PC-3 (cell line): ENCODE data around the gene FFAR1. TPM values are rescaled to one million over a fixed set of nuclear protein-coding genes. Genes with fewer than 3 reads are reported as not detected.
A peak's percentile ranks its signal among the peaks of the same experiment; 100 is the strongest.

ENCODE experiments used
- ATAC-seq: fragments of 200-7000 bp; cut with Tn5 transposase; 2 replicates; pipeline ENCODE4 v1.9.1; 2020; ENCODE audit warnings: mild to moderate bottlenecking, moderate library complexity
- BruUV-seq: library from RNA; stranded (reverse); fragments of 400-500 nt; replicated peaks from 2 replicates; lab custom pipeline; 2021; lab: Mats Ljungman, UMichigan
- CTCF ChIA-PET: fragments of 300-600 bp; sonication (Branson Sonifier 250); formaldehyde crosslinking; loops from one replicate; lab custom pipeline; 2022; ENCODE audit warnings: antibody characterized with exemption; lab: Charles Lee
- POLR2A ChIA-PET: fragments of 300-600 bp; sonication (Branson Sonifier 250); formaldehyde crosslinking; loops from one replicate; lab custom pipeline; 2022; ENCODE audit warnings: antibody characterized with exemption; ENCODE audit not compliant: unreplicated experiment; lab: Charles Lee
- DNase-seq: peaks from one replicate; pipeline ENCODE4 v3.0.0-alpha.2; 2015
- H2AFZ ChIP-seq: fragments of 300-600 bp; sonication (generic); 2 replicates; pipeline ENCODE4 v1.6.0; 2016; ENCODE audit warnings: antibody characterized with exemption, low read length
- H3F3A ChIP-seq: fragments of 300-600 bp; sonication (generic); one replicate; pipeline ENCODE4 v1.6.0; 2017; ENCODE audit warnings: antibody characterized with exemption, low read length, control low read depth, mild to moderate bottlenecking; ENCODE audit not compliant: unreplicated experiment
- H3K27ac ChIP-seq: fragments of 300-600 bp; sonication (generic); 2 replicates; pipeline ENCODE4 v1.5.1; 2016; ENCODE audit warnings: mild to moderate bottlenecking, low read length
- H3K27me3 ChIP-seq: fragments of 300-600 bp; sonication (generic); 2 replicates; pipeline ENCODE4 v1.6.1; 2016; ENCODE audit warnings: low read length, mixed read lengths
- H3K36me3 ChIP-seq: fragments of 300-600 bp; sonication (generic); 2 replicates; pipeline ENCODE4 v1.6.1; 2016; ENCODE audit warnings: low read depth, mixed run types, low read length, mixed read lengths
- H3K4me1 ChIP-seq: fragments of 300-600 bp; sonication (generic); 2 replicates; pipeline ENCODE4 v1.5.1; 2016; ENCODE audit warnings: low read length; ENCODE audit not compliant: insufficient read depth
- H3K4me2 ChIP-seq: fragments of 300-600 bp; sonication (generic); 2 replicates; pipeline ENCODE4 v1.6.0; 2016; ENCODE audit warnings: low read length
- H3K4me3 ChIP-seq: fragments of 300-600 bp; sonication (generic); 2 replicates; pipeline ENCODE4 v1.5.1; 2016; ENCODE audit warnings: mild to moderate bottlenecking, low read length, mixed read lengths
- H3K79me2 ChIP-seq: fragments of 300-600 bp; sonication (generic); 2 replicates; pipeline ENCODE4 v1.6.1; 2017; ENCODE audit warnings: low read length, mixed read lengths
- H3K9ac ChIP-seq: fragments of 300-600 bp; sonication (generic); 2 replicates; pipeline ENCODE4 v1.6.0; 2016; ENCODE audit warnings: mild to moderate bottlenecking, low read length
- H3K9me2 ChIP-seq: fragments of 300-600 bp; sonication (generic); replicated peaks from 2 replicates; pipeline ENCODE4 v1.6.1; 2016; ENCODE audit warnings: mixed run types, low read length, mixed read lengths
- H3K9me3 ChIP-seq: fragments of 300-600 bp; sonication (generic); 2 replicates; pipeline ENCODE4 v1.6.1; 2016; ENCODE audit warnings: low read length, mixed read lengths
- H4K20me1 ChIP-seq: fragments of 300-600 bp; sonication (generic); 2 replicates; pipeline ENCODE4 v1.6.1; 2016; ENCODE audit warnings: low read length, mixed read lengths
- CTCF ChIP-seq: fragments of 300-600 bp; sonication (generic); conservative IDR thresholded peaks from 2 replicates; pipeline ENCODE4 v1.5.1; 2017; ENCODE audit warnings: antibody characterized with exemption, low read depth, mild to moderate bottlenecking, low read length
- EZH2 ChIP-seq: fragments of 300-600 bp; sonication (generic); IDR thresholded peaks from one replicate; pipeline ENCODE4 v1.6.1; 2017; ENCODE audit warnings: antibody characterized with exemption, mild to moderate bottlenecking, low read length; ENCODE audit not compliant: unreplicated experiment
- EZH2phosphoT487 ChIP-seq: fragments of 300-600 bp; sonication (generic); IDR thresholded peaks from 2 replicates; pipeline ENCODE4 v1.6.1; 2018; ENCODE audit warnings: mild to moderate bottlenecking, antibody characterized with exemption, low read length, borderline replicate concordance
- intact Hi-C: fragments of 100-400 bp; cut with micrococcal nuclease; formaldehyde crosslinking; loops from 2 replicates; pipeline ENCODE4 v1.9.0; 2023
- total RNA-seq: library from RNA; depleted of rRNA; stranded (reverse); fragments of >200 nt; gene quantifications from 2 replicates; pipeline ENCODE4 v1.2.3, GENCODE V29; 2014

The FFAR1 gene
- total RNA-seq, 1 experiment from 2014 or later, result not detected

- no peak for ATAC-seq
- no peak overlapping the region for H3K9ac ChIP-seq
These were observed 30.1 kb upstream of the FFAR1 start for GRCh38 chr19:35317464-35318043.

GRCh38 chr19:35318679-35319448 is 28.8 kb upstream of the FFAR1 start:
- Histone ChIP-seq H3K79me2 (no peaks in the 10 kb centered on the region), H3K4me1 (peaks cover 13% of the 10 kb centered on the region), H3K4me3 (no peak overlapping the region), H3K27me3 (no peaks in the 10 kb centered on the region), H3K9me2 (no peaks in the 10 kb centered on the region), H2AFZ (peak overlapping the region; percentile 28; the same call in 1 of the 2 replicates), H3K27ac (peak overlapping the region; percentile 78), H3K9ac (peak overlapping the region; percentile 25; the same call in 1 of the 2 replicates), H3K9me3 (no peaks in the 10 kb centered on the region), H4K20me1 (no peaks in the 10 kb centered on the region), H3K4me2 (peak overlapping the region; percentile 26; the same call in 1 of the 2 replicates), H3K36me3 (no peaks in the 10 kb centered on the region), H3F3A (no peaks in the 10 kb centered on the region)
- TF ChIP-seq CTCF, result no peak
- peak; percentile 81 for TF ChIP-seq EZH2phosphoT487
- CTCF ChIA-PET, result no interaction called here
- BruUV-seq, result TSS peak; percentile 94
- intact Hi-C loops, result no loop called here
- POLR2A ChIA-PET, result interaction anchor here (0.6 kb wide), 1 partner anchor 12 kb away, joined by 3 read pairs; no protein-coding TSS in a partner anchor
- ATAC-seq, result peak; percentile 95
- peak; percentile 93 for DNase-seq

More at GRCh38 chr19:35317464-35318043, 30.1 kb upstream of the FFAR1 start:
- Histone ChIP-seq H3K9me2 (no peaks in the 10 kb centered on the region), H3K36me3 (no peaks in the 10 kb centered on the region), H3F3A (no peaks in the 10 kb centered on the region), H3K4me3 (no peak overlapping the region), H3K79me2 (no peaks in the 10 kb centered on the region), H4K20me1 (no peaks in the 10 kb centered on the region), H3K27me3 (no peaks in the 10 kb centered on the region), H3K4me1 (peaks cover 13% of the 10 kb centered on the region), H3K27ac (no peak overlapping the region), H3K4me2 (no peak overlapping the region), H3K9me3 (no peaks in the 10 kb centered on the region), H2AFZ (no peak overlapping the region)
- no peak for DNase-seq
- no peak for TF ChIP-seq EZH2phosphoT487
- TF ChIP-seq EZH2, result no peak
- TF ChIP-seq CTCF, result no peak
- POLR2A ChIA-PET, result no interaction called here
- intact Hi-C loops, result no loop called here
- no TSS peak for BruUV-seq
- CTCF ChIA-PET, result no interaction called here
